CD4-positive, CD25-positive, alpha-beta regulatory T cell (primary cell): ENCODE data around the gene SNX32. TPM values are rescaled to one million over a fixed set of nuclear protein-coding genes. Genes with fewer than 3 reads are reported as not detected.

Experiments used
- ATAC-seq, 2 donors: fragments of 150-1000 bp; cut with Tn5 transposase; one replicate each; pipeline ENCODE4 v1.10.0; 2021; ENCODE audit warnings: low read depth in 2 of 2, moderate number of reproducible peaks in 2 of 2, moderate library complexity in 1 of 2
- DNase-seq, 3 donors: peaks; one replicate each; pipeline versions ENCODE4 v3.0.0 to v3.0.0-alpha.2; 2012 to 2022; ENCODE audit warnings: mixed read lengths in 1 of 3
- H3K27ac ChIP-seq: one replicate; pipeline ENCODE4 v1.7.0; 2013; ENCODE audit warnings: mild to moderate bottlenecking, low read length; ENCODE audit not compliant: insufficient read depth, poor library complexity, severe bottlenecking
- H3K27me3 ChIP-seq: one replicate; pipeline ENCODE4 v1.7.0; 2013; ENCODE audit warnings: low read length; ENCODE audit not compliant: control insufficient read depth, insufficient read depth
- H3K36me3 ChIP-seq: one replicate; pipeline ENCODE4 v1.7.0; 2013; ENCODE audit warnings: mild to moderate bottlenecking, low read length, moderate library complexity; ENCODE audit not compliant: control insufficient read depth, insufficient read depth
- H3K4me1 ChIP-seq: 2 replicates; pipeline ENCODE4 v1.7.0; 2013; ENCODE audit warnings: mild to moderate bottlenecking, low read length; ENCODE audit not compliant: insufficient read depth, control insufficient read depth, poor library complexity, severe bottlenecking
- H3K4me3 ChIP-seq: one replicate; pipeline ENCODE4 v1.7.0; 2013; ENCODE audit warnings: low read depth, mild to moderate bottlenecking, low read length, moderate library complexity
- H3K9me3 ChIP-seq, 2 experiments: 1 replicate in 1 of 2; 2 replicates in 1 of 2; pipeline ENCODE4 v1.7.0; 2013; ENCODE audit warnings: low read length in 2 of 2, mild to moderate bottlenecking in 1 of 2, moderate library complexity in 1 of 2; ENCODE audit not compliant: control insufficient read depth in 2 of 2
- H3K27ac Mint-ChIP-seq, 3 donors: one replicate each; pipeline ENCODE4 v1.8.0; 2020 to 2022; ENCODE audit warnings: mild to moderate bottlenecking in 3 of 3, mixed read lengths in 3 of 3, moderate library complexity in 2 of 3
- H3K27me3 Mint-ChIP-seq: one replicate; pipeline ENCODE4 v1.8.0; 2022; ENCODE audit warnings: mild to moderate bottlenecking, mixed read lengths
- H3K36me3 Mint-ChIP-seq: one replicate; pipeline ENCODE4 v1.8.0; 2020; ENCODE audit warnings: mixed read lengths
- H3K4me1 Mint-ChIP-seq, 4 donors: one replicate each; pipeline ENCODE4 v1.8.0; 2020 to 2022; ENCODE audit warnings: mixed read lengths in 4 of 4, mild to moderate bottlenecking in 1 of 4
- H3K4me3 Mint-ChIP-seq, 4 donors: one replicate each; pipeline ENCODE4 v1.8.0; 2020 to 2022; ENCODE audit warnings: mild to moderate bottlenecking in 4 of 4, mixed read lengths in 4 of 4, moderate library complexity in 3 of 4
- H3K9me3 Mint-ChIP-seq, 7 donors: one replicate each; pipeline ENCODE4 v1.8.0; 2020 to 2022; ENCODE audit warnings: mixed read lengths in 7 of 7, mild to moderate bottlenecking in 3 of 7, moderate library complexity in 2 of 7
- polyA plus RNA-seq, 4 donors: library from polyadenylated mRNA; unstranded; fragments of 300-500 nt; fragmentation: Illumina TruSeq; gene quantifications; one replicate each; pipeline ENCODE4 v1.2.3, GENCODE V29; 2021
- total RNA-seq: library from RNA; stranded (reverse); gene quantifications from one replicate; pipeline ENCODE4 v1.2.3, GENCODE V29; 2022

Gene SNX32
- total and polyA plus RNA-seq, 5 donors from 2014 or later = 0.32 to 1.3 (median 0.44) TPM

- no peak for ATAC-seq
- no peaks in the 10 kb centered on the region for H3K9me3 Mint-ChIP-seq
- H3K4me3 ChIP-seq = no peak overlapping the region
- peak overlapping the region in 2 of 4 donors; percentile 41 to 56 for H3K4me3 Mint-ChIP-seq
- peaks cover 19% of the 10 kb centered on the region for H3K36me3 ChIP-seq
- H3K9me3 ChIP-seq = no peaks in the 10 kb centered on the region
- peaks cover 0 to 53% (median 23%) of the 10 kb centered on the region in 4 donors for H3K4me1 Mint-ChIP-seq
- no peaks in the 10 kb centered on the region for H3K27me3 ChIP-seq
- H3K4me1 ChIP-seq = peaks cover 33% of the 10 kb centered on the region
- H3K27me3 Mint-ChIP-seq = no peaks in the 10 kb centered on the region
- DNase-seq = no peak
- H3K27ac Mint-ChIP-seq = peak overlapping the region in 2 of 3 donors; percentile 21 to 69
- H3K27ac ChIP-seq = no peak overlapping the region
- H3K36me3 Mint-ChIP-seq = peaks cover 9% of the 10 kb centered on the region
These were observed 47.2 kb downstream of the SNX32 start for GRCh38 chr11:65880844-65881421.

- H3K4me3 Mint-ChIP-seq = peak overlapping the region in 1 of 4 donors; percentile 29
- no peak overlapping the region for H3K27ac ChIP-seq
- H3K36me3 ChIP-seq = peaks cover 19% of the 10 kb centered on the region
- H3K9me3 ChIP-seq = no peaks in the 10 kb centered on the region
- peaks cover 0 to 61% (median 30%) of the 10 kb centered on the region in 4 donors for H3K4me1 Mint-ChIP-seq
- H3K27ac Mint-ChIP-seq = peak overlapping the region in 1 of 3 donors; percentile 38
- no peaks in the 10 kb centered on the region for H3K27me3 Mint-ChIP-seq
- H3K4me1 ChIP-seq = peaks cover 33% of the 10 kb centered on the region
- no peaks in the 10 kb centered on the region for H3K27me3 ChIP-seq
- no peak overlapping the region for H3K4me3 ChIP-seq
- H3K9me3 Mint-ChIP-seq = no peaks in the 10 kb centered on the region
- ATAC-seq (no peak), DNase-seq (no peak)
- H3K36me3 Mint-ChIP-seq = peaks cover 13% of the 10 kb centered on the region
These were observed 48.6 kb downstream of the SNX32 start for GRCh38 chr11:65882120-65883057.

GRCh38 chr11:65883058-65883761 is 49.4 kb downstream of the SNX32 start:
- Mint-ChIP-seq H3K36me3 (peaks cover 13% of the 10 kb centered on the region), H3K27ac (no peak overlapping the region), H3K4me3 (peak overlapping the region in 2 of 4 donors; percentile 54 to 58), H3K27me3 (no peaks in the 10 kb centered on the region), H3K9me3 (no peaks in the 10 kb centered on the region), H3K4me1 (peaks cover 0 to 66% (median 34%) of the 10 kb centered on the region in 4 donors)
- Histone ChIP-seq H3K27me3 (no peaks in the 10 kb centered on the region), H3K36me3 (peaks cover 19% of the 10 kb centered on the region), H3K27ac (no peak overlapping the region), H3K4me1 (peaks cover 40% of the 10 kb centered on the region), H3K4me3 (no peak overlapping the region), H3K9me3 (no peaks in the 10 kb centered on the region)
- no peak for ATAC-seq
- no peak for DNase-seq

GRCh38 chr11:65883786-65884715 is 50.3 kb downstream of the SNX32 start:
- peak overlapping the region in 3 of 4 donors; percentile 41 to 81 (median 71) for H3K4me3 Mint-ChIP-seq

GRCh38 chr11:65884716-65885092 is 50.9 kb downstream of the SNX32 start:
- DNase-seq = peak; percentile 72 to 83 (median 81)
- Histone ChIP-seq H3K27me3 (no peaks in the 10 kb centered on the region), H3K4me1 (peaks cover 40% of the 10 kb centered on the region), H3K9me3 (no peaks in the 10 kb centered on the region), H3K4me3 (no peak overlapping the region), H3K27ac (no peak overlapping the region), H3K36me3 (peaks cover 19% of the 10 kb centered on the region)
- H3K36me3 Mint-ChIP-seq = peaks cover 13% of the 10 kb centered on the region
- no peaks in the 10 kb centered on the region for H3K27me3 Mint-ChIP-seq
- H3K27ac Mint-ChIP-seq = peak overlapping the region; percentile 56 to 78 (median 69)
- H3K4me1 Mint-ChIP-seq = peaks cover 7 to 68% (median 42%) of the 10 kb centered on the region in 4 donors
- peak; percentile 47 to 53 for ATAC-seq
- H3K4me3 Mint-ChIP-seq = peak overlapping the region; percentile 48 to 81 (median 68)
- no peaks in the 10 kb centered on the region for H3K9me3 Mint-ChIP-seq

More at GRCh38 chr11:65883786-65884715, 50.3 kb downstream of the SNX32 start:
- no peak for ATAC-seq
- peaks cover under 1 to 68% (median 40%) of the 10 kb centered on the region in 4 donors for H3K4me1 Mint-ChIP-seq
- peaks cover 13% of the 10 kb centered on the region for H3K36me3 Mint-ChIP-seq
- Histone ChIP-seq H3K9me3 (no peaks in the 10 kb centered on the region), H3K27me3 (no peaks in the 10 kb centered on the region), H3K36me3 (peaks cover 19% of the 10 kb centered on the region), H3K27ac (no peak overlapping the region), H3K4me1 (peaks cover 40% of the 10 kb centered on the region), H3K4me3 (no peak overlapping the region)
- no peaks in the 10 kb centered on the region for H3K9me3 Mint-ChIP-seq
- peak overlapping the region; percentile 56 to 78 (median 69) for H3K27ac Mint-ChIP-seq
- no peak for DNase-seq
- H3K27me3 Mint-ChIP-seq = no peaks in the 10 kb centered on the region

- H3K27me3 ChIP-seq = no peaks in the 10 kb centered on the region
- H3K27ac Mint-ChIP-seq = peak overlapping the region in 2 of 3 donors; percentile 69 to 74
- no peaks in the 10 kb centered on the region for H3K9me3 Mint-ChIP-seq
- H3K9me3 ChIP-seq = no peaks in the 10 kb centered on the region
- H3K27me3 Mint-ChIP-seq = peaks cover 4% of the 10 kb centered on the region
- peaks cover 12 to 68% (median 46%) of the 10 kb centered on the region in 4 donors for H3K4me1 Mint-ChIP-seq
- DNase-seq (no peak), ATAC-seq (no peak)
- H3K36me3 Mint-ChIP-seq = peaks cover 13% of the 10 kb centered on the region
- H3K4me3 Mint-ChIP-seq = peak overlapping the region in 1 of 4 donors; percentile 16
- no peak overlapping the region for H3K4me3 ChIP-seq
- no peak overlapping the region for H3K27ac ChIP-seq
- peaks cover 19% of the 10 kb centered on the region for H3K36me3 ChIP-seq
- H3K4me1 ChIP-seq = peaks cover 41% of the 10 kb centered on the region
These were observed 51.5 kb downstream of the SNX32 start for GRCh38 chr11:65885231-65885630.
